Upper lobe of right lung (tissue), 1 donor: ENCODE results near the gene TRMT112. TPM values are rescaled to one million over a fixed set of nuclear protein-coding genes. Genes with fewer than 3 reads are reported as not detected.

Experiments used
- ATAC-seq: fragments of 200-7000 bp; cut with Tn5 transposase; one replicate; pipeline ENCODE4 v1.9.1; 2020; ENCODE audit warnings: mild to moderate bottlenecking, moderate library complexity
- DNase-seq: peaks from one replicate; pipeline ENCODE4 v3.0.0-alpha.2; 2020
- H3K27ac ChIP-seq: fragments of 200-600 bp; one replicate; pipeline ENCODE4 v1.8.0; 2022
- H3K27me3 ChIP-seq: fragments of 200-600 bp; one replicate; pipeline ENCODE4 v1.8.0; 2022; ENCODE audit warnings: mild to moderate bottlenecking
- H3K36me3 ChIP-seq: fragments of 200-600 bp; one replicate; pipeline ENCODE4 v1.8.0; 2022
- H3K4me1 ChIP-seq: fragments of 200-600 bp; one replicate; pipeline ENCODE4 v1.8.0; 2022
- H3K4me3 ChIP-seq: fragments of 200-600 bp; one replicate; pipeline ENCODE4 v1.8.0; 2022; ENCODE audit warnings: mild to moderate bottlenecking
- H3K9me3 ChIP-seq: fragments of 200-600 bp; one replicate; pipeline ENCODE4 v1.8.0; 2022
- CTCF ChIP-seq: fragments of 200-600 bp; IDR thresholded peaks from one replicate; pipeline ENCODE4 v1.8.0; 2022; ENCODE audit warnings: antibody characterized with exemption
- intact Hi-C: fragments of 100-400 bp; cut with DNase I; formaldehyde crosslinking; loops from one replicate; pipeline ENCODE4 v1.11.0; 2022
- total RNA-seq: library from RNA; stranded (reverse); fragmentation: NEBNext Ultra II Directional; extraction: Animal tissue kit (Norgen Biotek cat#: 25700); gene quantifications from one replicate; pipeline ENCODE4 v1.2.1, GENCODE V29; 2021
- donor health status: DM: no; HTN: yes; CAD: no; lungs with severe emphysema.

TRMT112 gene
- total RNA-seq, 1 donor from 2014 or later: 168 TPM

DNA sequence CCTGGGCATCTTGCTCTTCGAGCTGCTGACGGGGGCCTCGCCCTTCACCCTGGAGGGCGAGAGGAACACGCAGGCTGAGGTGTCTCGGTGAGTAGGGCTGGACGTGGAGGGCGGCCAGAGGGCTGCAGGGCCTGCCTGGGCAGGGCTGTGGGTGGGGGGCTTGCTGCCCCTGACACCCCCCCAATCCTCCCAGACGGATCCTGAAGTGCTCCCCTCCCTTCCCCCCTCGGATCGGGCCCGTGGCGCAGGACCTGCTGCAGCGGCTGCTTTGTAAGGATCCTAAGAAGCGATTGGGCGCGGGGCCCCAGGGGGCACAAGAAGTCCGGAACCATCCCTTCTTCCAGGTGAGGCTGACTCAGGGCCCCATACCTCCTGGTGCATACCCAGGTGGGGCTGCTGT is 44.3 kb upstream of the TRMT112 start:
- Histone ChIP-seq H3K27ac (no peak overlapping the region), H3K4me1 (peaks cover 25% of the 10 kb centered on the region), H3K9me3 (no peaks in the 10 kb centered on the region), H3K36me3 (peaks cover 54% of the 10 kb centered on the region), H3K27me3 (no peaks in the 10 kb centered on the region), H3K4me3 (no peak overlapping the region)
- TF ChIP-seq CTCF: no peak
- DNase-seq (no peak), ATAC-seq (no peak)
- intact Hi-C loops: no loop called here

- peaks cover 28% of the 10 kb centered on the region for H3K4me1 ChIP-seq
- no peaks in the 10 kb centered on the region for H3K9me3 ChIP-seq
- no peaks in the 10 kb centered on the region for H3K27me3 ChIP-seq
- intact Hi-C loops: no loop called here
- peak overlapping the region; percentile 91 for H3K4me3 ChIP-seq
- TF ChIP-seq CTCF: no peak
- H3K36me3 ChIP-seq: peaks cover 42% of the 10 kb centered on the region
- peak overlapping the region; percentile 11 for H3K27ac ChIP-seq
- DNase-seq (no peak), ATAC-seq (no peak)
These were observed 43.1 kb upstream of the TRMT112 start for GRCh38 chr11:64360448-64360921.

DNA sequence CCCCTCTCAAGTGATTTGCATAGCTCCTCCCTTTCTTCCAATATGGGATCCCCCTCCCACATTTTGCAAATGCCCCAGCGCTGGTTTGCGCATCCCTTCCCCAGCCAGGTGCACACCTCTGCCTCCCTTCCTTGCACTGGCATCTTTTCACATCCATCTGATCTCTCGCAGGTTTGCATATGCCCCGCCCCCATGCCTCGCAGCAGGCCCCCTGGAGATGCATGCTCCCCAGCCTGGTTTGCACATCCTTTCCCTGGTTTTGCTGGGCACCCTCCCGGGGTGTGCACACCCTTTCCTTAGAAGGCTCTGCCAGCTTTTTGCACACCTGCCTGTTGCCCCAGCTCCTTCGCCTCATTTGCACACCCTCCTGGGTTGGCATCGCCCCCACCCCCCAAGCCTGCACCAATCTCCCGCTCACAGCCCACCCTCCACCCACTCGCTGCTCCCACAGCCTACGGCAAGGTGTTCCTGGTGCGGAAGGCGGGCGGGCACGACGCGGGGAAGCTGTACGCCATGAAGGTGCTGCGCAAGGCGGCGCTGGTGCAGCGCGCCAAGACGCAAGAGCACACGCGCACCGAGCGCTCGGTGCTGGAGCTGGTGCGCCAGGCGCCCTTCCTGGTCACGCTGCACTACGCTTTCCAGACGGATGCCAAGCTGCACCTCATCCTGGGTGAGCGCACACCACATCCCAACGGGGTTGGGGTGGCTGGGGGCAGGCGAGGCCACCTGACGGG is 42.5 kb upstream of the TRMT112 start:
- peak overlapping the region; percentile 91 for H3K4me3 ChIP-seq
- DNase-seq (peak; percentile 70), ATAC-seq (peak; percentile 21)
- H3K9me3 ChIP-seq: no peaks in the 10 kb centered on the region
- H3K27ac ChIP-seq: peak overlapping the region; percentile 91
- peaks cover 36% of the 10 kb centered on the region for H3K36me3 ChIP-seq
- H3K4me1 ChIP-seq: peaks cover 32% of the 10 kb centered on the region
- TF ChIP-seq CTCF: no peak
- intact Hi-C loops: no loop called here
- H3K27me3 ChIP-seq: no peaks in the 10 kb centered on the region

DNA sequence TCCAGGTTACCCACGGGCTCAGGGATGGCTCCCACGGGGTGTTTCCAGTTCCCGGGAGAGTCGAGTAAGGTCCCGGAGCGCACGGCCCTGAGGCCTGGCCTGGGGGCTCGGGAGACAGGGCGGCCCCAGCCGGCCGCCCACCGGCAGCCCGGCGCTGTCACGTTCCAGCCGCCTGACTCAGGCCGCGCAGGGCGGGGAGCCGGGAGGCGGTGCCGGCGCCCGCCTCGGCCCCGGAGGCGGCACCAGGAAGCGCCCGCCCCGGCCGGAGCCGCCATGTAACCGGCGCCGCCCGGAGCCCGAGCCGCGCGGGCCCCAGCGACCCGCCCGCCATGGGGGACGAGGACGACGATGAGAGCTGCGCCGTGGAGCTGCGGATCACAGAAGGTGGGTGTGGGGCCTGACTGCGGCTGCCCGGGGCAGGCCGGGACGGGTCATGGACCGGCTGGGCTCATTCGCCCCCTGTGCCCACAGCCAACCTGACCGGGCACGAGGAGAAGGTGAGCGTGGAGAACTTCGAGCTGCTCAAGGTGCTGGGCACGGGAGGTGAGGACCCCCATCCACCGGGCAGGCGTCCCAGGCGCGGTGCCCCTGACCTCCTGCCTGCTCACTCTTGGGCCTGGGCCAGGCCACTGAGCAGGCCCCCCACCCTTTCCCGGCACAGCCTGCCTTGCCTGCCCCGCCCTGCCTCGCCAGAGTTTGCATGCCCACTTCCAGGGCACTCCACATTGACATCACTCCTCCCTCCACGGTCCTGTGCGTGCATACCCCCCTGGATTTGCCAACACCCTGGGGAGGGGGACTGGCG is 41.8 kb upstream of the TRMT112 start, which contains the start of gene RPS6KA4:
TSS of gene RPS6KA4 (plus strand) at position 256 of the 805 bp plus-strand sequence. CDS start at position 330, 74 bp downstream.
- Histone ChIP-seq H3K4me3 (peak within 1 kb of the TSS; percentile 91), H3K36me3 (peaks cover 32% of the 10 kb centered on the region), H3K4me1 (peaks cover 32% of the 10 kb centered on the region), H3K27ac (peak within 1 kb of the TSS; percentile 91), H3K27me3 (no peaks in the 10 kb centered on the region), H3K9me3 (no peaks in the 10 kb centered on the region)
- ATAC-seq (peak; percentile 87), DNase-seq (peak; percentile 87)
- TF ChIP-seq CTCF: no peak
- intact Hi-C loops: no loop called here

GRCh38 chr11:64358536-64358906 is 41.2 kb upstream of the TRMT112 start:
- no peak for TF ChIP-seq CTCF
- peak overlapping the region; percentile 91 for H3K27ac ChIP-seq
- no peaks in the 10 kb centered on the region for H3K9me3 ChIP-seq
- peaks cover 32% of the 10 kb centered on the region for H3K4me1 ChIP-seq
- peaks cover 26% of the 10 kb centered on the region for H3K36me3 ChIP-seq
- H3K4me3 ChIP-seq: peak overlapping the region; percentile 91
- ATAC-seq (no peak), DNase-seq (no peak)
- no peaks in the 10 kb centered on the region for H3K27me3 ChIP-seq
- intact Hi-C loops: no loop called here
